ENCODE measurements around the gene IGLON5.

Gene IGLON5

DNA sequence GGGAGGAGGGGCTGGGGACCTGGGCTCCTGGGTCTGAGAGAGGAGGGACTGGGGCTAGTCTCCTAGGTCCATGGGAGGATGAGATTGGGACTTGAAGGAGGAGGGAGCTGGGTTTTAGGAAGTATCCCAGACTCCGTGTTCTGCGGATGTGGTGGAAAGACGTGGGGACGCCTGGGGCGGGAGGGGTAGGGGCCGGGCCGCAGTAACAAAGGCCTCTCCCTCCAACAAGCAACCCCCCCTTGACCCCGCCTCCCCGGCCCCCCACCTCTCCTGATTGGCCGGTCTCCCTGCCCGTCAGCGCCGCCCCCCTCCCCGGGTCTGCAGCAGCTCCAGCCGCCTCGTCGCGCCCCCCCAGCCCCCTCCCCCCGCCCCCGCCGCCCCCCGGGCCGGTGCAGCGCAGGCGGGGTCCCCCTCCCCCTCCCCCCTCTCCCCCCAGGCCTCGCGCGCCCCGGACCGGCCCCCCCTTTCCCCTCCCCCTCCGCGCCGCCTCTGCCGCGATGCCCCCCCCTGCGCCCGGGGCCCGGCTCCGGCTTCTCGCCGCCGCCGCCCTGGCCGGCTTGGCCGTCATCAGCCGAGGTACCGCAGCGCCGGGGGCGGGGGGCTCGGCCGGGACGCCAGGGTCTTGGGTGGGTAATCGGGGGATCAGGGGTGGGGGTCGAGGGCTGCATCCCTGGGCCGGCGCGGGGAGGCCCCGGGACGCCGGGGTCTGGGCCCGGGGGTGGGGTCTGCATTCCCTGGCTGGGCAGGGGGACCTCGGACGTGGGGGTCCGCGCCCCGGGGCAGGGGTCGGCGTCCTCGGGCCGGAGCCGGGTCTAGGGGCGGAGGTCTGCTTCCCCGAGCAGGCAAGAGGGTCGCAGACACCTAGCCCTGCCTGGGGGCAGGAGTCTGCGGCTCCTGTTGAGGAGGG, at the start of gene IGLON5:
Gene IGLON5 (plus strand): TSS at position 294 of the 907 bp plus-strand sequence. CDS start 204 bp downstream, at position 498.
- peak in 2 of 14 donors; percentile 8 to 58 for DNase-seq

DNA sequence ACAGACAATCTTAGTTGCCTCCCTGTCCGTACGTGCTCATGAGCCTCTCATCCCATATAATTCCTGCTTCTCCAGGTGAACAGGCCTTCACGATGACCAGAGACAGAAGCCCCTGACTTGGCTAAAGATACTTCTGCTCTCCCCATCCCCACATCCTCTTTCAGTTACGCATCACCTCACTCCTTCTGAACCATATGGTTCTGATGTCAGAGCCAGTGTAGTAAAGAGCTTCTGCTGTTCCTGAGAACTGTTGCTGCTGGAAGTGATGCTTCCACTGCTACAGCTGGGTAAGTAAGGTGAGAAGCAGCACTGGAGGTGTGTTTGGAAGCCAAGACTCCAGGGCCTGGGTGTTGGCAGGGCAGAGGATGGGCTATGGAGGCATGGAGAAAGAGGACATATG, 47.6 kb upstream of the IGLON5 start:
- no peak for DNase-seq

DNA sequence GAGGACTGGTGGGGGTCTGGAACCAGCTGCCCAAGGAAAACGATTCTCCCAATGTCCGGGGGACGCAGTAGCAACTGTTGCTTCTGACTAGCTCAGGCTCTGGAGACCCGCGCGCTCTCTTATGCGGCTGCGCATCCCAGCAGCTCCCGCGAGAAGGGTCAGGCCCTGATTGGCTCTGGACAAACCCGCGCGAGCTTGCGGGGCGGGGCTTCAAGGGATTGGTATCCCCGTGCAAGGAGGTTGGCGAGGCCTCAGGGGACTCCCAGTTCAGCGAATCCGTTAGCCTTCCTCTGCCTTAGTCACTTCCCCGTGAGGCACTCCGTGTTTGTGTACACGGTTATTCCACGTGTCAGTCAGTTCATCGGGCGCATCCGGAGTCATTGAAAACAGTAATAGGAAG, 40.4 kb upstream of the IGLON5 start:
- peak in 5 of 14 donors; percentile 2 to 41 (median 5) for DNase-seq

DNA sequence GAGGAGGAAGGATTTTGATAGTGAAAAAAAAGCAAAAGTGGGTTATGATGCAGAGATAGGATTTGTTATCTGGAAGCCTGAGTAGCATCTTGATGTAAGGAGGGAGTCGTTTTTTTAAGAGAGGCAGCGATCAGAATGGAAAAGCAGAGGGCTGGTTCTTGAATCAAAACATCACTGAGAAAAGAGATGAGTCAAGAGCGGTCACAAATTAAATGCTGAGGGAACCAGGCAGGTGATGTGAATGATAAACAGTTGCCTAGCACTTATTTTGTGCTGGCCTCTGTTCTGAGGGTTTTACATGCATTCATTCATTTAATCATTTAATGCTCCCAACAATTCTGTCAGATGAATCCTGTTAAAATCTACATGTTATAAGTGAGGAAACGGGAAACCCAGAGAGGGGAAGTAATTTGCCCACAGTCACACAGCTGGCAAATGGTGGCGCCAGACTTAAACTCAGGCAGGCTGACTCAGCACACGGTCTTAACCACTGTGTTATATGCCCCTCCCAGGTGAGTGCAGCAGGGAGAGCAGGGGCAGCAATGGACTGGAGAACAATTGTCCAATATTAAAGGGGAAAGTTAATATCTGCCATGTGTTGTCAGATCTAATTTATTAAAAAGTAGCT, 39.1 kb upstream of the IGLON5 start:
- DNase-seq = no peak

DNA sequence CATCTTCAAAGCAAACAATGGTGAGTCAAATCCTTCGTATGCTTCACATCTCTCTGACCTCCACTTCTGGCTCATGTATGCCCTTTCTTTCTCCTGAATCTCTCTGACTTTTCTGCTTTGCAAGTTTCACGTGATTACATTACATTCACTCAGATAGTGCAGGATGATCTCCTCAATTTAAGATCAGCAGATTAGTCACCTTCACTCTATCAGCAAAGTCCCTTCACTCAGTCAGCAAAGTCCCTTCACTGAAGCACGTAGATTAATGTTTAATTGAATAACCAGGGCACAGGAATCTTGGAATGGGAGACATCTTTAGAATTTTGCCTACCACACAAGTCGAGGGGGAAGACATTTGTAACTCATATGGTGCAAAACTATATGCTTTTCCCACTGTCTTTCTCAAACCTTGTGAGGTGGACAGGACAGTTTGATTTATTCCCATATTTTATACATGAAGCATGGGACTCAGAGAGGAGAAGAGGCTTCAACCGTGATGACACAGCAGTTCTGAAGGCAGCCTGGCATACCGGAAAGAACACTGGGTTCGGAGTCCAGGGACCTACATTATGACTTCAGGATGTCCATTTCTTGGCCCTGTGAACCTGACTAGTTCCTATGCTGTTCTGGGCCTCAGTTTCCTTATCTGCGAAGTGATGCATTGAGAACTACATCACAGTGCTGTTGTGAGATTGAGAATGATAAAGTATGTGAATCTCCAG, 37.2 kb upstream of the IGLON5 start:
- no peak for DNase-seq

DNA sequence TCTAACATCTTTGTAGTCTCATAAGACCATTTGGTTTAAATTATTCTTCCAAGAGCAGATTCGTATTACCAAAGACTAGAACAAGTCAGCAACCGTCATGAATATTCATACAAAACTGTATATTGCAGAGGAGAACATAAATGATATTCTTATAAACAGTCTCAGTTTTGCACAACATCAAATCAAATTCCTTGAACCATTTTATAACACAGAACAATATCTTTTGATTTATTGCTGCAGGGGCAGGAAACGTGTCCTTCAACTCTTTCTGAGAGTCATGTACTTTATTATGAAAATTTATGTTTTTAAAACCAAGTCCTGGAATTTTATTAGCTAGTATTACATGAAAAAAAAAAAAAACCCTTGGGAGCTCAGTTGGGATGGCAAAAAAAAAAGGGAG, 34.3 kb upstream of the IGLON5 start:
- no peak for DNase-seq

DNA sequence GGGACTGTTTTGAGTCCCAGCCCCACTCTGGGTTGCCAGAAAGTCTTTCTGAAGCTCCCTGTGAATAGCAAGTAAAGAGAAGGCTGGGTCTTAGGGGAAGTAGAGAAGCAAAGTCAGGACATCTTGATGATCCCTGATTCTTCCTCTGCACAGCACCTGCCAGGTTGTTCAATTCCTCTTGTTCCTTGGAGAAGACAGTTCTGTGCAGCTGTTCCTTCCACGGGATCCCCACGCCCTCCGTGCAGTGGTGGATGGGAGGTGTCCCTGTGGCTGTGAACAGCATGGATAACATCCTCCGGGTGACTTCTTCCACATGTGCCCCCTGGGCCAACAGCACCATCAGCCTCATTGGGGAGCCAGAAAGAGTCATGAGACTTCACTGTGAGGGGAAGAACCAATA, 29.1 kb upstream of the IGLON5 start:
- DNase-seq = no peak

DNA sequence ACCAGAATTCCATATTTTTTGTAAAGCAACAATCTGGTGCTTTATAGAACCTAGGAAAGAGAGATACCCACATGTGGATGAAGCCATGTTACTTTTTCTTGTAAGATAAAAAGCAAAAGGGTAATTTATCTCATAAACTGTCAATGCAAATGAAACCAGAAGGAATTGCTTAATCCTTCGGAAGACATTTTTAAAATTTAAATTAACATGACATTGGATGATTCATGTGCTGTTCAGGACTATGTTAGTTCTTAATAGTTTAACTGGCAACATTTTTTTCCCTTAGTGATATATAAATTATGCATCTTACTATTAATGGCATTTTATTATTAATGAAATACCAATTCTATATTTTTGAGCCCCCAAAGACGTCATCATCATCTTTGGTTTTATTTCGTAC, 25.8 kb upstream of the IGLON5 start:
- DNase-seq = no peak

DNA sequence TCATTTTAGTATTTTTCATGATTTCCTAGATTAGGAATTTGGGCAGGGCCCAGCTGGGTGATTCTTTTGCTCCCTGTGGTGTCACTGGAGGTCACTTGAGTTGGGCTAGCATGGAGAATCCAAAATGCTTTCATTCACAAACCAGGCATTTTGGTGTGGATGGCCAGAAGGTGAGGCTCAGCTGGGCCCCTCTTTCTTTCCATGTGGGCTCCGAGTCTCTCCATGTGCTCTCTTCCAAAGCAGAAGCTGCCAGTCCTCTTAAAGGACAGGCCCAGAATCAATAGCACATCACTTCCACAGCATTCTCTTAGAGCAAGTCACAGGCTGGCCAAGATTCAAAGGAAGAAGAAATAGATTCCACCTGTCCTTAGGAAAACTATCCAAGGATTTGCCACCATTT, 21.8 kb upstream of the IGLON5 start:
- no peak for DNase-seq

DNA sequence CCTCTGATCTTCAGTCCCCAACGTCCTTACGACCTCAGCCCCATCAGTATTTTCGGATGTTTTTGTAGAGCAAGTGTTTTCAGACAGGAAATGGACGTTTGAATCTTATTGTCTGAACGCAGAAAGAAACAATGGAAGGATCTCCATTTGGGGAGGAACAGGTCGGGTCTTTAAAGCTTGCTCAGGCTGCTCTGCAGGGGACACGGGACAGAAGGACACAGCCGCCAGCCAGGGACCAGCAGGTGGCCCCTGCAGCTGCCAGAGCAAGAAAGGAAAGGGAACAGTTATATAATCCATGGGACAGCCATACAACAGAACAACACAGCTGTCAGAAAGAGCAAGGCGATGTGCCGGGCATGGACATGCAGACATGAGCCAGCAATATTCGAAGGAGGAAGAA, 18.5 kb upstream of the IGLON5 start:
- DNase-seq = peak in 1 of 14 donors; percentile 77

DNA sequence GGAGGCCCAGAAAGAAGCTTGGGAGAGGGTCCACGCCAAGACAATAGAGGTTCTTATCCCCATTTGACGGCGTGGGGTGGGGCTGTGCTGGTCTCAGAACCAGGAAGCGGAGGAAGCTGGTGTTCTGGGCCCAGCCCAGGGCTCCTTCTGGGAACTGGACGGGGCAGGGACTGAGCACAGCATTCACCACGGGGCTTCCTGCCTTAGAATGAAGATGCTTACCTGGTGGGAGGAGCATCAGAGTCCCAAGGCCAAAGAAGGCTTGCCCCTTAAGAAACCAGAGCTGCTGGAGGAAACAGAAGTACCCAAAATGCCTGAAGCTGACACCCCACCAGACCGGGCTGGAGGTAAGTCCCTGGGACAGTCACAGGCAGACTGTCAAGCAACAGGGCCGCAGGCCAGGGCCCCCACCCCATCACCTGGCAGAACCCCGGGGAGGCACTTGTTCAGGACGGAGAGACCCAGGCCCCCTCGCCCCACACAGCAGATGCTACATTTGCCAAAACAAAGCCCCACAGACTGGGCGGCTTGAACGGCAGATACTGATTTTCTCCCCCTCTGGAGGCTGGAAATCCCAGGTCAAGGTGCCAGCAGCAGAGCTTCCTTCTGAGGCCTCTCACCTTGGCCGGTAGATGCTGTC, 17.8 kb upstream of the IGLON5 start:
- DNase-seq = no peak

DNA sequence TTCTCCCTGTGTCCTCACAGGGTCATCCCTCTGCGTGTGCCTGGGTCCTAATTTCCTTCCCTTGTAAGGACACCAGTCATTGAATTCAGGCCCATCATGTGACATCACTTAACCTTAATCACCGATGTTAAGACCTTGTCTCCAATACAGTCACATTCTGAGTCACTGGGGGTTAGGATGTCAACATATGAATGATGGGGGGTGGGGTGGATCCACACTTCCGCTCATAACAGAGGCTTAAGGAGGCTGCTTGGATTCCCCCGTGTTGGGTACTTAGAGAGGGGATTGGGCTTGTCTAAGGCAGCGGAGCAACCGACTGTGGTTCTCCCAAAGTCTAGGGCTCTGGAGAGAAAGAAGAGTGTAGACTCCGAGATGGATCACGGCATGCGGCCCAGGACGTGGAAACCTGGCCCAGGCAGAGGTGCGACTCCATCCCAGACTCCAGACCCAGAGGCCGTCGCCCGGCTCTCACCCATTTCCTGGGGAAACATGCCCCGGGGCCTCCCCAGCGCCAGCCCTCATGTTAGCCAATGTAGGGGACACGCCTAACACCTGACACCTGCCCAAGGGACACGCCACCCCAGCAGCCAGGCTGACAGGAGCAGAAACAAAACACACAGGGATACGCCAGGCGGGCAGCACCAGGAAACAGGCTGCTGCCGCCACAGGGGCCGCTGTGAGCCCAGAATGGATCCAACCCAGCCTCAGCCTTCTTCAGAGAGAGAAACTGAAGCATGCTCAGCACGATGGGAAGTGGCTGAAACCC, 17.1 kb upstream of the IGLON5 start:
- no peak for DNase-seq

DNA sequence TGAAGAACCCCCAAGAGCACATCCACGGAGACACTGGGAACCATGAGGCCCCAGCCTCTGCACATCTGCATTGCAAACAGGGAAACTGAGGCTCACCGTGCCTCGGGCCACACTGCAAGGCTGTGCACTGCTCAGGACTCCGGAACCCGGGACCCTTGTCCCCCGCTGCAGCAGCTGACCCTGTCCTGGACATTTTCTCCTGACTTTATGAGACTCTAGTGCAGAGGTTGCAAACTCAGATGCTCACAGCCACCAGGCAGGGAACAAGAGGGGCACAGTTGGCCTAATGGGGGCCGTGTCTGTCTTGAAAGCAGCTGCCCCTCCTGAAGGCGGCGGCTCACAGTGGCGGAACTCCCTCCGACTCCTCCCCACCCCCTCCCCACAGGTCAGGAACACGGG, 16.5 kb upstream of the IGLON5 start:
- DNase-seq = no peak

DNA sequence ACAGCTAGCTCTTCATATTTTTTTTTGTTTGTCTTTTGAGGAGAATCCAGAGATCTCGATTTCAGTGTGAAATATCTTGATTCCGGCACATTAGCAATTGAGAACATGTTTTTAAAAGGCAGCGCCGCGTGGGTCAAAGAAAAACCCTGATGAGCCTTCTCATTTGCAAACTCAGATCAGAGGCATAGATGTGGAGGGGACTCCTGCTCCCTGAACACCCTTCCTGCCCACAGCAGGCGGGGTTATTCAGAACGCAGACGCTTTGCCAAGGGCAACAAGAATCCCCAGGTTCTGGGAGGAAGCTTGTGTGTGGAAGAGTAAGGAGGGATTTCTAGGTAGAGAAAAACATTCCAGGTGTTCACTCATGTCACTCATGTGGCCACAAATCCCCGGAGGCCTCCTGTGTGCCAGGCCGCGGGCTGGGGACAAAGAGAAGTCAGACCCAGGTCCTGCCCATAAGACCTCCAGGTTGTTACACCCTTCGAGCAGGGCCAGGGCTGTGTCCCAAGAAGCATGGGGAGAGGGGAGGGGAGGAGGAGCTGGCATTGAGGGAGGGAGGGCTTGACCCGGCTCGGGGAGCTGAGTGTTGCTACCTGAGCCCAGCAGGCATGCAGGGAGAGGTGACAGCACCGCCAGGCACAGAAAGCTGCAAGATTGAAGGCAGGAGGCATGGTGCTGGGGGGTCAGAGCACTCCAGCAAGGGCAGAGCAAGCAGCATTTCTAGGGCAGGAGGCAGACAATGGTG, 15.9 kb upstream of the IGLON5 start:
- DNase-seq = peak in 1 of 14 donors; percentile 15

DNA sequence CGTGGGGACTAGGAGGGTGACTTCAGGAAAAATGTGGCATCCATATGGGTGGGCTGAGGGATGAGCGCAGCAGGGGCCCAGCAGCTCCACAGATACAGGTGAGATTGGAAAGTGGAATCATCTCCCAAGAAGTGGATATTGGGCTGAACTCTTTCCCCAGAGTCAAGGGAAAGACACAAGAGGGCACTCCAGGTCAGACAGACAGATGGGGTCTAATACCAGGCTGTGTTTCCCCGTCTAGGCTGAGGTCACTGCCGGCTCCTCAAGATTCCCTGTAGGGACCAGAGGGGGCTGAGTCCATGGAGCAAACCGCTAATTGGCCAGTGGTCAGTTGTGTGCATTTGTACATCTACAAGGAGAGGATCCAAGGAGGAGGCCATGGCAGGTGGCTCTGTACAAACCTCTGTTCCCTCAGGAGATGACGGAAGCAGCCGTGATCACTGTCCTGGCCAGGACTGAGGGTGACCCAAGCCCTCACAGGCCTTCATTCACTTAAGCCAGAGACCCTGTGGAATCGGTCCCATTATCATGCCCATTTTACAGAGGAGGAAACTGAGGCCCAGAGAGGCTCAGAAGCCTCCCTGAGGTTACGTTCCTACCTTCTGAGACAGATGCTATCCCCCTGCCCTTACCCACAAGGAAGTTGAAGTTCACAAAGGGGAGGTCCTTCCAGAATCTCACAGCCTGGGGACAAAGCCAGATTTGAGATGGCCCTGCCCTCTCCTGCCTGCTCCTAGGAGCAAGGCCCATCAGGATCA, 14.9 kb upstream of the IGLON5 start:
- no peak for DNase-seq

DNA sequence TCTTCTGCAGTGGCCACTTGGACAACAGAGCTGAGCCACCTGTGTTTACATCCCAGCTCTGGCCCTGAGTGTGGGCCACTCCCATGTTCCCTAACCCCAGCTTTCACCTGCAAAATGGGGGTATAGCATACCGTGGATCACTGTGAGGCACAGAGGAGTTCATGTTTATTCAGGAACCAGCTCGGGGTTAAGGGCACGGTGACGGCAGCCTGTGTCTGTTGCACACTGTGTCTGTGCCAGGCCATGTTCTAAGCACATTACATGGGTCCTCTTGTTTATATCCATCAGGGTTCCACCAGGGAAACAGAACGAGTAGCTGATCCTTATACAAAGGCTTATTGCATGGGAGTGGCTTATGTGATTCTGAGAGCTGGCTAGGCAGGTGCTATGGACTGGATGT, 14.0 kb upstream of the IGLON5 start:
- no peak for DNase-seq

DNA sequence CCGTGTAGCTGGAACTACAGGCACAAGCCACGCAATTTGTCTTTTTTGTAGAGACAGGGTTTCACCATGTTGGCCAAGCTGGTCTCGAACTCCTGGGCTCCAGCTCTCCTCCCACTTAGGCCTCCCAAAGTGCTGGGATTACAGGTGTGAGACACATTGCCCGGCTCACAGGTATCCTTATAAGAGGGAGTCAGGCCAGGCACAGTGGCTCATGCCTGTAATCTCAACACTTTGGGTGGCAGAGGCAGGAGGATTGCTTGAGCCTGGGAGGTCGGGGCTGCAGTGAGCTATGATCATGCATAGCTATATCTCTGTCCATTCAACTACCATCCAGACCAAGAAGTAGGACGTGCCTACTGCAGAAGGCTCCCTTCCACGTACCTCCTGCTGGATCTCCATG, 10.2 kb upstream of the IGLON5 start:
- DNase-seq = no peak

DNA sequence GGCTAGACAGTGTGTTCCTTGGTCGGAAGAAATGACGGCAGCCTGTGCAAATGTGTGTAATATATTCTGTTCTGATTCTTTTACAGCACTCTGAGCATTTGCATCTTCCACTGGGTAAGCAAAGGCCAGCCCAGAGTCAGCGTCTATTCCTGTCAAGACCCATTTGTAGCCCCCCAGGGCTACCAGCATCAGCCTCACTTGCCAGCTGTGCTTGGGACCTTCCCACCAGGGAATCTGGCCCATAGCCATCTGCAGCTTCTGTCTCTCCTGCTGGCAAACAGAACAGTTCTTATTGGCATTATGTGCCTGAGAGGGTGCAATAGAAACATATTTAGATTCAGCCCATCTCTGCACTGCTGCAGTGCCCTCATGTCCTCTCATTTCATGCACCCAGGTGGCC, 6.0 kb upstream of the IGLON5 start:
- DNase-seq = no peak

DNA sequence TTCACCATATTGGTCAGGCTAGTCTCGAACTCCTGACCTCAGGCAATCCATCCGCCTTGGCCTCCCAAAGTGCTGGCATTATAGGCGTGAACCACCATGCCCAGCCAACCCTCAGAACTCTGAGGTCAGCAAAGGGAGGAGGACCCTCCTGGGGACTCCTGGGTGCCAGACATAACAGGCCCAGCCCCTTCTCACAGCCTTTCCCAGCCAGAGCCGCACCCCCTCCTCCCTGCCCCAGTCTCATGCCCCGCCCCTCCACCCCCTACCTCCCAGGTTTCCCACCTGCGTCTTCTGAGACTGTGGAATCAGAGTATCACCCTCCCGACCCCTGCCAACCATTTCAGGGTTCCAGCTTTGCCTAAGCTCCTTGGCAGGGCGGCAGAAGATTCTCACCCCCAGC, 5.2 kb downstream of the IGLON5 start:
- no peak for DNase-seq

DNA sequence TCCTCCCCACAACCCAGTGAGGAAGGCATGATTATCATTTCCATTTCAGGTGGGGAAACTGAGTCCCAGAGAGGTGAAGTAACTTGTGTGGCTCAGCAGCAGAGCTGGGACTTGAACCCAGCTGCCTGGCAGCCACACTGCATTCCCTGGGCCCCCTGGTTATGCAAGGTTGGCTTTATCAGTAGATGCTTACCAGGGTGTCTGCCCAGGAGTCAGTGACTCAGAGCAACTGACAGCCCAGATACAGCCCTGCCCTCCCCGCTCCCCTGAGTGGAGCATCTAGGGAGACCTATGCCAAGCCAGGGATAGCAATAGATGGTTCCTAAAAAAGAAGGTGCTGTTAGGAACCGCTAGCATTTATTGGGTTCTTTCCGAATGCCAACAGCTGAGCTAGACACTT, 5.9 kb downstream of the IGLON5 start:
- no peak for DNase-seq

DNA sequence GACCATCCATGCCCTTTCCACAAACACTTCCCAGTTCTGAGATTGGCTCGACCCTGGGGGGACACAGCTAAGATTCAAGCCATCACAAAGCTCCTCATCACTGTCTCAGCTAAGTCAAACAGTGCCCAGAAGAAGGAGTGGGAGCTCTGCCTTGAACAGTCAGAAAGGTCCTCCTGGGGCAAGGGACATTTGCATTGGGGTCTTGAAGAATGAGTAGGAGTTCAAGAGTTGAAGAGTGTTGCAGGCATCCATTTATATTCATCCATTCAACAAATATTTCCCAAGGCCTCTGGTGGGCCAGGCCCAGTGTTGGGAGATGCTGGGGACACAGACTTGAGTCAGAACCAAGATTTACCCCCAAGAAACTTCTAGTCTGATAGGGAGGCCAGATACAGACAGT, 6.5 kb downstream of the IGLON5 start:
- DNase-seq = no peak
